Measurements from ENCODE around the gene TP53TG5.
A peak's percentile ranks its signal among the peaks of the same experiment; 100 is the strongest.

TP53TG5 gene

GRCh38 chr20:45404438-45404837, 26.3 kb upstream of the TP53TG5 start:
- peak; percentile 31 for DNase-seq

- DNase-seq = no peak
These were observed 24.8 kb upstream of the TP53TG5 start for GRCh38 chr20:45402946-45403345.

- DNase-seq = no peak
These were observed 22.4 kb upstream of the TP53TG5 start for GRCh38 chr20:45400346-45401031.

- DNase-seq = no peak
These were observed 20.9 kb upstream of the TP53TG5 start for GRCh38 chr20:45399018-45399417.

- no peak for DNase-seq
These were observed 16.9 kb upstream of the TP53TG5 start for GRCh38 chr20:45395114-45395415.

- no peak for DNase-seq
These were observed 16.3 kb upstream of the TP53TG5 start for GRCh38 chr20:45394221-45395113.

GRCh38 chr20:45392733-45393132, 14.6 kb upstream of the TP53TG5 start:
- DNase-seq = no peak

- no peak for DNase-seq
These were observed 13.4 kb upstream of the TP53TG5 start for GRCh38 chr20:45391559-45391958.

- DNase-seq = no peak
These were observed 12.8 kb upstream of the TP53TG5 start for GRCh38 chr20:45390931-45391330.

- no peak for DNase-seq
These were observed 9.1 kb upstream of the TP53TG5 start for GRCh38 chr20:45387274-45387673.

GRCh38 chr20:45377269-45377668, 856 bp downstream of the TP53TG5 start:
- no peak for DNase-seq

- DNase-seq = no peak
These were observed 3.2 kb downstream of the TP53TG5 start for GRCh38 chr20:45374966-45375365.

GRCh38 chr20:45374101-45374467, 4.0 kb downstream of the TP53TG5 start:
- no peak for DNase-seq

- DNase-seq = peak; percentile 75
These were observed 4.6 kb downstream of the TP53TG5 start for GRCh38 chr20:45373353-45374100.

GRCh38 chr20:45372646-45373352, 5.3 kb downstream of the TP53TG5 start:
- DNase-seq = no peak

- DNase-seq = no peak
These were observed 5.9 kb downstream of the TP53TG5 start for GRCh38 chr20:45372241-45372640.

- no peak for DNase-seq
These were observed 7.5 kb downstream of the TP53TG5 start for GRCh38 chr20:45370571-45371160.

GRCh38 chr20:45368221-45368980, 9.7 kb downstream of the TP53TG5 start:
- no peak for DNase-seq

GRCh38 chr20:45367126-45367525, 11.0 kb downstream of the TP53TG5 start:
- DNase-seq = no peak

- DNase-seq = no peak
These were observed 11.5 kb downstream of the TP53TG5 start for GRCh38 chr20:45366631-45367030.

GRCh38 chr20:45366192-45366591, 11.9 kb downstream of the TP53TG5 start:
- DNase-seq = no peak

- no peak for DNase-seq
These were observed 12.6 kb downstream of the TP53TG5 start for GRCh38 chr20:45365444-45365970.
